Measurements from ENCODE around the gene BICD1.

DNA sequence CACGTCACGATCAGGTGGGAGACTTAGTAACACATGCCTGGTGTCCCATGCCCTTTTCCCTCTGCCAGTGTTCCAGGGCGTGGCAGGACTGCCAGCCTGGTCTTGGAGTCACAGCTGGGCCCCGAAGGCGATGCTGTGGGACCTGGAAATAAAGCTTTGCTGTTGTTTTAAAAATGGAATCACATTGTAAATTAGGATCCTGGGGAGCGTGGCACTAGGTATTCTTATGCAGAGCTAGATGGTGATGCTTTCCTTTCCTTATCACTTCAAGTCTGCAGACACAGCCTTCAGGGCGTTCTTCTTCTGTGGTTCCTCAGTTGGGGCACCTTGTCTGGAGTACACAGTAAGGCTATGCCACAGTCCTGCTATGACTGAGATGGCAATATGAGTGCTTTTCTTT, 64.6 kb downstream of the BICD1 start:
- no peak for TF ChIP-seq POLR2AphosphoS5 (IDR thresholded peaks at IDR 0.05)
- TF ChIP-seq EP300 (IDR thresholded peaks at IDR 0.05) = no peak
